IPS DF 19.7 (cell line): Measurements from ENCODE around the gene RIPK4.
"Not testable (repeated sequence)": the region's sequence is repeated elsewhere in the genome, so short reads cannot be mapped to it uniquely, and the experiment has no call there.

Source experiments
- DNase-seq: peaks from one replicate; pipeline ENCODE4 v3.0.0-alpha.2; 2013; ENCODE audit warnings: low read depth, low spot score

Gene RIPK4

GRCh38 chr21:41737651-41738324, 29.1 kb downstream of the RIPK4 start:
- DNase-seq = no peak

- no peak for DNase-seq
These were observed 30.4 kb downstream of the RIPK4 start for GRCh38 chr21:41736423-41736822.

GRCh38 chr21:41733951-41734689, 32.7 kb downstream of the RIPK4 start:
- DNase-seq = no peak

GRCh38 chr21:41731081-41731480, 35.8 kb downstream of the RIPK4 start:
- no peak for DNase-seq

GRCh38 chr21:41730367-41730765, 36.5 kb downstream of the RIPK4 start:
- DNase-seq = no peak

- no peak for DNase-seq
These were observed 37.0 kb downstream of the RIPK4 start for GRCh38 chr21:41729701-41730366.

GRCh38 chr21:41727784-41728763, 38.8 kb downstream of the RIPK4 start:
- no peak for DNase-seq

- no peak for DNase-seq
These were observed 39.7 kb downstream of the RIPK4 start for GRCh38 chr21:41726970-41727783.

- no peak for DNase-seq
These were observed 40.3 kb downstream of the RIPK4 start for GRCh38 chr21:41726630-41726969.

- no peak for DNase-seq
These were observed 40.7 kb downstream of the RIPK4 start for GRCh38 chr21:41726058-41726558.

GRCh38 chr21:41725421-41726031, 41.3 kb downstream of the RIPK4 start:
- no peak for DNase-seq

- DNase-seq = not testable (repeated sequence)
These were observed 43.0 kb downstream of the RIPK4 start for GRCh38 chr21:41723835-41724234.

- DNase-seq = no peak
These were observed 44.5 kb downstream of the RIPK4 start for GRCh38 chr21:41722052-41723018.

- DNase-seq = no peak
These were observed 46.6 kb downstream of the RIPK4 start for GRCh38 chr21:41720250-41720649.

- no peak for DNase-seq
These were observed 47.2 kb downstream of the RIPK4 start for GRCh38 chr21:41719691-41720090.

- no peak for DNase-seq
These were observed 49.1 kb downstream of the RIPK4 start for GRCh38 chr21:41717573-41718330.

GRCh38 chr21:41716751-41717150, 50.1 kb downstream of the RIPK4 start:
- no peak for DNase-seq

GRCh38 chr21:41715649-41716281, 51.1 kb downstream of the RIPK4 start:
- DNase-seq = no peak
